Prostate gland (tissue), 2 donors: ENCODE results near the gene CMKLR1.

Experiments
- POLR2A ChIP-seq: fragments of 450-650 bp; IDR thresholded peaks from one replicate; pipeline ENCODE4 v1.6.1; 2016; ENCODE audit warnings: antibody characterized with exemption, mild to moderate bottlenecking
- TF ChIP-seq, protein P1 (sequence below), 4 experiments: fragments of 200-600 bp in 2 of 4; fragments of 450-650 bp in 2 of 4; sonication (generic) in 2 of 4; IDR thresholded peaks; 1 replicate in 3 of 4; 2 replicates in 1 of 4; pipeline ENCODE4 v1.5.1; 2016 to 2019; ENCODE audit warnings: antibody characterized with exemption in 4 of 4, mild to moderate bottlenecking in 2 of 4, moderate library complexity in 2 of 4

DNA sequence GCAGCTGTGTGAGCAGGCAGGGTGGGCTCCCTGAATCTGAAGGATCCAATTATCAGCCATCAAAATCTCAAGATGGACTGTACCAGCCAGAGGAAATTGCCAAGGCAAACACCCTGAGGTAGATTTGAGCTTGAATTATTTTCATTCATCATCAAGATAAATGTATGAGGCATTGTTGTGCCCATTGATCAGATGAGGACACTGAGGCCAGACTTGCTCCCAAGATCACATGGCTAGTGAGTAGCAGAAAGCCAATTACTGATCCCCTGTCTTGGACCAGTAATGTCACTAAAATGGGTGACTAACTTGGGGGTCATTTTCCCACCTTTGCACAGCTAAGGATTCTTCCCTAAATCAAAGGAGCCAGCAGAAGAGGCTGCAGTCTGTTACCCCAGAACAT lies 20.9 kb upstream of the CMKLR1 start:
- TF ChIP-seq, protein P1, sequence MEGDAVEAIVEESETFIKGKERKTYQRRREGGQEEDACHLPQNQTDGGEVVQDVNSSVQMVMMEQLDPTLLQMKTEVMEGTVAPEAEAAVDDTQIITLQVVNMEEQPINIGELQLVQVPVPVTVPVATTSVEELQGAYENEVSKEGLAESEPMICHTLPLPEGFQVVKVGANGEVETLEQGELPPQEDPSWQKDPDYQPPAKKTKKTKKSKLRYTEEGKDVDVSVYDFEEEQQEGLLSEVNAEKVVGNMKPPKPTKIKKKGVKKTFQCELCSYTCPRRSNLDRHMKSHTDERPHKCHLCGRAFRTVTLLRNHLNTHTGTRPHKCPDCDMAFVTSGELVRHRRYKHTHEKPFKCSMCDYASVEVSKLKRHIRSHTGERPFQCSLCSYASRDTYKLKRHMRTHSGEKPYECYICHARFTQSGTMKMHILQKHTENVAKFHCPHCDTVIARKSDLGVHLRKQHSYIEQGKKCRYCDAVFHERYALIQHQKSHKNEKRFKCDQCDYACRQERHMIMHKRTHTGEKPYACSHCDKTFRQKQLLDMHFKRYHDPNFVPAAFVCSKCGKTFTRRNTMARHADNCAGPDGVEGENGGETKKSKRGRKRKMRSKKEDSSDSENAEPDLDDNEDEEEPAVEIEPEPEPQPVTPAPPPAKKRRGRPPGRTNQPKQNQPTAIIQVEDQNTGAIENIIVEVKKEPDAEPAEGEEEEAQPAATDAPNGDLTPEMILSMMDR (IDR thresholded peaks at IDR 0.05): no peak
- TF ChIP-seq POLR2A: no peak
